Renal pelvis (tissue), 12 donors: ENCODE data around the gene PLPP1. TPM values are rescaled to one million over a fixed set of nuclear protein-coding genes. Genes with fewer than 3 reads are reported as not detected.

Experiments
- DNase-seq: peaks from one replicate; pipeline ENCODE4 v3.0.0-alpha.2; 2013
- long read RNA-seq, 16 experiments: transcript quantifications; one replicate each; lab custom pipeline, GENCODE V29; 2026
- polyA plus RNA-seq, 3 donors: library from polyadenylated mRNA; unstranded; fragments of 120-200 nt; gene quantifications; one replicate each; pipeline ENCODE4 v1.2.1, GENCODE V29; 2013; ENCODE audit not compliant: insufficient read length in 3 of 3

Gene PLPP1
- 10 to 100 TPM; 80.0 to 89.0 (median 84.0) TPM for polyA plus RNA-seq
- long read RNA-seq, donor 1, transcript PLPP1-202 (6 exons, 1,597 nt): major isoform, 57 of 75 reads
- long read RNA-seq, donor 1, partial matches to known transcripts: 6 of 75 reads
- long read RNA-seq, donor 1, other reads (novel, unspliced or antisense): 9 of 75 reads
- long read RNA-seq, donor 2, transcript PLPP1-202 (6 exons, 1,597 nt): major isoform, 54 of 83 reads
- long read RNA-seq, donor 2, partial matches to known transcripts: 5 of 83 reads
- long read RNA-seq, donor 2, other reads (novel, unspliced or antisense): 20 of 83 reads
- long read RNA-seq, donor 3, transcript PLPP1-202 (6 exons, 1,597 nt): major isoform, 59 of 71 reads
- long read RNA-seq, donor 3, partial matches to known transcripts: 0 of 71 reads
- long read RNA-seq, donor 3, other reads (novel, unspliced or antisense): 9 of 71 reads
- long read RNA-seq, donor 4, transcript PLPP1-201 (6 exons, 1,550 nt): minor isoform, 5 of 100 reads
- long read RNA-seq, donor 4, transcript PLPP1-202 (6 exons, 1,597 nt): major isoform, 65 of 100 reads
- long read RNA-seq, donor 4, partial matches to known transcripts: 13 of 100 reads
- long read RNA-seq, donor 4, other reads (novel, unspliced or antisense): 17 of 100 reads
- long read RNA-seq, donor 5, transcript PLPP1-202 (6 exons, 1,597 nt): major isoform, 31 of 39 reads
- long read RNA-seq, donor 5, partial matches to known transcripts: 0 of 39 reads
- long read RNA-seq, donor 5, other reads (novel, unspliced or antisense): 8 of 39 reads
- long read RNA-seq, donor 6, transcript PLPP1-202 (6 exons, 1,597 nt): major isoform, 65 of 86 reads
- long read RNA-seq, donor 6, partial matches to known transcripts: 5 of 86 reads
- long read RNA-seq, donor 6, other reads (novel, unspliced or antisense): 12 of 86 reads
- long read RNA-seq, donor 7, transcript PLPP1-202 (6 exons, 1,597 nt): major isoform, 63 of 92 reads
- long read RNA-seq, donor 7, partial matches to known transcripts: 11 of 92 reads
- long read RNA-seq, donor 7, other reads (novel, unspliced or antisense): 15 of 92 reads
- long read RNA-seq, donor 8, transcript PLPP1-202 (6 exons, 1,597 nt): major isoform, 36 of 42 reads
- long read RNA-seq, donor 8, partial matches to known transcripts: 0 of 42 reads
- long read RNA-seq, donor 8, other reads (novel, unspliced or antisense): 5 of 42 reads
- long read RNA-seq, donor 9, transcript PLPP1-202 (6 exons, 1,597 nt): major isoform, 64 of 86 reads
- long read RNA-seq, donor 9, partial matches to known transcripts: 5 of 86 reads
- long read RNA-seq, donor 9, other reads (novel, unspliced or antisense): 16 of 86 reads
- long read RNA-seq, donor 10, transcript PLPP1-202 (6 exons, 1,597 nt): major isoform, 28 of 45 reads
- long read RNA-seq, donor 10, transcript PLPP1-201 (6 exons, 1,550 nt): minor isoform, 6 of 45 reads
- long read RNA-seq, donor 10, partial matches to known transcripts: 0 of 45 reads
- long read RNA-seq, donor 10, other reads (novel, unspliced or antisense): 11 of 45 reads
- long read RNA-seq, donor 11, transcript PLPP1-202 (6 exons, 1,597 nt): major isoform, 31 of 37 reads
- long read RNA-seq, donor 11, partial matches to known transcripts: 0 of 37 reads
- long read RNA-seq, donor 11, other reads (novel, unspliced or antisense): 6 of 37 reads
- long read RNA-seq, donor 12, transcript PLPP1-202 (6 exons, 1,597 nt): major isoform, 54 of 73 reads
- long read RNA-seq, donor 12, partial matches to known transcripts: 6 of 73 reads
- long read RNA-seq, donor 12, other reads (novel, unspliced or antisense): 10 of 73 reads
- long read RNA-seq, donor 13, transcript PLPP1-202 (6 exons, 1,597 nt): major isoform, 19 of 41 reads
- long read RNA-seq, donor 13, partial matches to known transcripts: 19 of 41 reads
- long read RNA-seq, donor 13, other reads (novel, unspliced or antisense): 0 of 41 reads
- long read RNA-seq, donor 14, transcript PLPP1-201 (6 exons, 1,550 nt): minor isoform, 9 of 115 reads
- long read RNA-seq, donor 14, transcript PLPP1-202 (6 exons, 1,597 nt): major isoform, 60 of 115 reads
- long read RNA-seq, donor 14, partial matches to known transcripts: 24 of 115 reads
- long read RNA-seq, donor 14, other reads (novel, unspliced or antisense): 22 of 115 reads
- long read RNA-seq, donor 15, transcript PLPP1-202 (6 exons, 1,597 nt): major isoform, 82 of 110 reads
- long read RNA-seq, donor 15, partial matches to known transcripts: 10 of 110 reads
- long read RNA-seq, donor 15, other reads (novel, unspliced or antisense): 14 of 110 reads
- long read RNA-seq, donor 16, transcript PLPP1-202 (6 exons, 1,597 nt): major isoform, 55 of 87 reads
- long read RNA-seq, donor 16, partial matches to known transcripts: 29 of 87 reads
- long read RNA-seq, donor 16, other reads (novel, unspliced or antisense): 0 of 87 reads

DNA sequence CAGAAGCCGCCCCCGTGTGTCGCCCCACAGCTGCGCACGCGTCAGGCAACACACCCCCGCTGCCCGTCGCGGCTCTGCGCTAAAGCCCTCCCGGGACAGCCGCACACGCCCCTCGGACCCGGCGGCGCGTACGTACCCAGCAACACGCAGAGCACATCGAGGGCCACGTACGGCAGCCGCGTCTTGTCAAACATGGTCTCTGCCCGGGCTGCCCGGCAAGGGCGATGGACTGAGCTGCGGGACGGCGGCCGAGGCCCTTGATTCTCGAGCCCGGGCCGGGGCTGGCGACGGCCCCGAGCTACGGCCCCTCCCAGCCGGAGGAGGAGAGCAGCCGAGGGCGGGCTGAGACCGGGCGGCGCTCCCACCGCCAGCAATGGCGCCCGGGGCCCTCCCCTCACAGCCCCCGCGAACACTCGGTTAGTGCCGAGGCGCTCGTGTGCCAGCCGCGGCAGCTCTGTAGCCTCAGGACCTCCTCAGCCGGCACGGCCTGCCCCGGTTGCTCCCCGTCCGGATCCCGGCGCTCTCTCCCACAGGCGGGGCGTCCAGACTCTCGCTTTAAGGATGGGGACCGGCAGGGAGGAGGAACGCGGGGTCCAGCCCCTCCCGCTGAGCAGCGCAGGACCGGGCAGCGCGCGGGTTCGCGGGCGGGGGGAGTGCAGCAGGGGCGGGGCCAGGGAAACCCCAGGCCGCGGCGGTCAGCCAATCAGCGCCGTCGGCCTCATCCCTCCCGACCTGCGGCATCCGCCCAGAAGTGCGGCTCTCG, at the start of gene PLPP1:
Gene PLPP1 (minus strand): TSS at position 529 of the 763 bp plus-strand sequence. CDS start 335 bp downstream, at position 194.
- peak; percentile 91 for DNase-seq

DNA sequence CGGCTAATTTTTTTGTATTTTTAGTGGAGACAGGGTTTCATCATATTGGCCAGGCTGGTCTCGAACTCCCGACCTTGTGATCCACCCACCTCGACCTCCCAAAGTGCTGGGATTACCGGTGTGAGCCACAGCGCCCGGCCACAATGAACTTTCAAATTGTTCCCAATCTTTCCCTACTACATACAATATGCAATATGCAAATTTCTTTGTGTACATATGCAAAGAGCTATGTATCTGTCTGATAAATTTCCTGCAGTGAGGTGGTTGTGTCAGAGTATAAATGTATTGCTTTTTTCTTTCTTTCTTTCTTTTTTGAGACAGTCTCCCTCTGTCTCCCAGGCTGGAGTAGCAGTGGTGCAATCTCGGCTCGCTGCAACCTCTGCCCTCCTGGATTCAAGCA, 48.8 kb upstream of the PLPP1 start:
- no peak for DNase-seq

DNA sequence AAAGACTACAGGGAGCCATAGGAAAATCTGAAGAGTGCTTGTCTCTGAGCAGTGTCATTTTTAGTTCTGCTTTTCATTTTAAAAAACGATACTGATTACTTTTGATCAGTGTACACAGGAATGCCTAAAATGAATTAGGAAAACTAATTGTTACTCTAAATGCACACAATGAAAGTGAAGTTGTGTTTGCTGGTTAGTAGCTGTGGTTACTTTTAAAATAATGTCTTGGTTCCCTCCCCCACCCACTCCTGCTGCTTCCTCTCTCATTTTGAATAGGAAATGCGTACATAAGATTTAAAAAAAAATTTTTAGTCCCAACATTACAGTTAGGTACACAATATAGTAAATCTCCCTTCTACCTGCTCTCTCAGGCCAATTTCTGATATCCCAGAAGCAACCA, 47.5 kb upstream of the PLPP1 start:
- no peak for DNase-seq

DNA sequence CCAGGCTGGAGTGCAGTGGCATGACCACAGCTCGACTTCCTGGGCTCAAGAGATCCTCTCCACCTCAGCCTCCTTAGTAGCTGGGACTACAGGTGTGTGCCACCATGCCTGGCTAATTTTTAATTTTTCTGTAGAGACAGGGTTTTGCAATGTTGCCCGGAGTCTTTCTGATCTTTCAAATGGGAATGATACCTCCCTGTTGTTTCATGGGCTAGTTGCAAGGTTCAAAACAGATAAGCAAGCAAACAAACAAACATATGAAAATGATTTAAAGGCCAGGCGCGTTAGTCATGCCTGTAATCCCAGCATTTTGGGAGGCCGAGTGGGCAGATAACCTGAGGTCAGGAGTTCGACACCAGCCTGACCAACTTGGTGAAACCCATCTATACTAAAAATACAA, 45.3 kb upstream of the PLPP1 start:
- no peak for DNase-seq

DNA sequence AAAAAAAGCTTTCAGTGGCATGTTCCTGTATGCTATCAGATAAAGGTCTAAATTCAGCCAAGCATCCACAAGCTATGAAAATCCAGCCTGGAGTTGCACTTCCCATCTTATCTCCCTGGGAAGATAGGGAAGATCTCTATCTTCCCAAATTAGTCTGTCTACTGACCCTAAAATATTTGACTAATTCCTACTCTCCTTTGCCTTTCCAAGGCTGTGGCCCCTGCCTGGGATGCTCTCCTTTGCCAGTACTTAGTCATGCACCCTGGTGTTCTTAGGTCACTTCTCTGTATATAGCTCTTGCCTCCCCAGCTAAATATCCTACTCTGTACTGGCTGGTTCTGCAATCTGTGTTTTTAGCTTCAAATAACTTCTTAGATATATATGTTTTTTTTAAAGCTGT, 44.0 kb upstream of the PLPP1 start:
- DNase-seq: no peak

DNA sequence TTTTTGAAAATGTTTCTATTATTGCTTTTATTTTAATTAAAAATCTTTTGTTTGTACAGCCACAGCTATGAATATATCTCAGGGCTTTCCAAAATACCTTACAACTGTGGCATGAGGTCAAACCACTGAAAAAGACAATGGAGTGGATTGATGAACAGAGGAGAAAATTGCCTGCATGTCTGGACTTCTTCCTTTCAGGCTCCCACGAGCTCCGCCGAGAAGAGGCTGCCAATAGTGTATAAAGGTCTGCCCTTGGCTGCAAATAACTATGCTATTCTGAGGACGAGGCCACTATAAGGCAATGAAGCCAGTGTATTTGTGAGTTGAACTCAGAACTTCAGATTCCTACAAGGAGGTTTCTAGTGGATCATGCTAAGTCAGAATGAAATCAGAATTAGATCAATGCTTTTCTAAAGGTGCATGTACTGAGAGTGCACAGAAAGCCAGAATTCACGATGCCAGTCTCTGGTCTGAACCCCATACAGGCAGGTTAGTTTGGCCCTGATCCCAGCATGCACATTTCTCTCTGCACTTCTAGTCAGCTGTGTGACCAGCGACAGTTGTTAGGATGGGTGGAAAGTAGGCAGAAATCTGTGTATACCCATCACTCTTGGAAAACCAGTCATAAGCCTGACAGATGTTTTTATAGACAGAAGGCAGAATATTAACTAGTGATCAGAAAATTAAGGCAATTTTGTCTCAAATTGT, 42.7 kb upstream of the PLPP1 start:
- DNase-seq: no peak

DNA sequence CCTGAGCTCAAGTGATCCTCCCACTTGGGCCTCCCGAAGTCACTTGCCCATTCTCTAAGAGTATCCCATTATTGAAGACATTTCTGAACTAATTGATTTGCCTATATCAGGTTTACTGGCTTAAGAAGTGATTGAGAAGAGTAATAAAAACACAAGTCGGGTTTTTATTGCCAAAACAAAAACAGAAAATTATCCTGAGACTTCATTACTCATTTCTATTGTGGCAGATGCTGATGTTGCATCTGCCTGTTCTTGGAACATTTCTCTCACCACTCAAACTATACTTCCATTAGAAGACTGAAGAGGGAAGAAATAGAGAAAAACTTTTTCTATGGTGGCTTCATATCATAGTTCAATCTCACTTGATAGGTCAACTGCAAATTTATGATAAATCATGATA, 41.9 kb upstream of the PLPP1 start:
- DNase-seq: no peak

DNA sequence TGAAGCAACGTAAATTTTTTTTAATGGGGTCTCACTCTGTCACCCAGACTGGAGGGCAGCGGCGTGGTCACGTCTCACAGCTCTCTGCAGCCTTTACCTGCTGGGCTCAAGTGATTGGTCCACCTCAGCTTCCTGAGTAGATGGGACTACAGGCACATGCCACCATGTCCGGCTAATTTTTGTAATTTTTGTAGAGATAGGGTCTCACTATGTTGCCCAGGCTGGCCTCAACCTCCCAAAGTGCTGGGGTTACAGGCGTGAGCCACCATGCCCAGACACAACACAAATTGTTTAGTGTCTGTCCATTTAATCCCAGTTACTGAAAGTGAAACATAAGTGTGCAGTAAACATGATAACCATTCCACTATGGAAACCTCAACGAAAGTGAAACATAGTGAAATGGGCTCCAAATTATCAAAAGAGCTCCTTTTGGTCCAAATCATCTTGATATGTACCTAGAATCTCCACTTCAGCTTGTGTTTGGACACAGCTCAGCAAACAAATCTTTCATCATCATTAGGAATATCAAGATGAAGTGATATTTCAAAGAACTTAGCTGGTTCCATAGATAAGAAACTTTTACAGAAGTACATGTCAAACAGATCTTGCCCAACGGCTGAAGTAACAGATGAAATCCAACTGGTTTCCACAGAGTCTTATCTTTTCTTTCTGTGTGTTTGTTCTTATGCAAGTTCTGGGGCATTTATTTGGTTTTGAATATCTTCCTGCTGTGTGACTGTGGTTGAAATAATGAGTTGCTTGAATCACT, 41.2 kb upstream of the PLPP1 start:
- DNase-seq: no peak

DNA sequence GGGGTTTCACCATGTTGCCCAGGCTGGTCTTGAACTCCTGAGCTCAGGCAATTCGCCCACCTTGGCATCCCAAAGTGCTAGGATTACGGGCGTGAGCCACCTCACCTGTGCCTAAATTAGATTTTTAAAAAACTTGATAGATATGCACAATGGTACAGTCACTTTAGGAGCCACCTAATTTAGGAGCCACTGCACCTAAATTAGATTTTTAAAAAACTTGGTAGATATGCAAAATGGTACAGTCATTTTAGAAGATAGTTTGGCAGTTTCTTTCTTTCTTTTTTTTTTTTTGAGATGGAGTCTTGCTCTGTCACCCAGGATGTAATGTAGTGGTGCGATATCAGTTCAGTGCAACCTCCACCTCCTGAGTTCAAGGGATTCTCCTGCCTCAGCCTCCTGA, 37.8 kb upstream of the PLPP1 start:
- DNase-seq: no peak

DNA sequence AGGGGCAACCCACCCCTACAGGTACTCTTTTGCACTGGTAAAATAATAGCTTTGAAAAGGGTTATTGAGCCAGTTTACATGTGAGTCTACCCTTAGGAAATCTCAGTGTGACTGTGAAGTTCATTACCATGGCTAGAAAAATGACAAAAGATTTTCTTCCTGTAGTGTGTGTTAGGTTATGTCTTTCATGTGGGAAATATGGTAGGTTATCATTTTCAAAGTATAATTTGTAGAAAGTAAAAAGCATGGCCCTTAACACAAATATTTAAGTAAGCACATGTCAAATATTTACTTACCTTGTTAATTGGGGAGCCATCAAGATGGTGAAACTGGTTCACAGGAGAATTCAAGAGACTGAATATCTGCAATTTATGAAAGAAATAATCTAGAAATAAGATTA, 37.3 kb upstream of the PLPP1 start:
- no peak for DNase-seq

DNA sequence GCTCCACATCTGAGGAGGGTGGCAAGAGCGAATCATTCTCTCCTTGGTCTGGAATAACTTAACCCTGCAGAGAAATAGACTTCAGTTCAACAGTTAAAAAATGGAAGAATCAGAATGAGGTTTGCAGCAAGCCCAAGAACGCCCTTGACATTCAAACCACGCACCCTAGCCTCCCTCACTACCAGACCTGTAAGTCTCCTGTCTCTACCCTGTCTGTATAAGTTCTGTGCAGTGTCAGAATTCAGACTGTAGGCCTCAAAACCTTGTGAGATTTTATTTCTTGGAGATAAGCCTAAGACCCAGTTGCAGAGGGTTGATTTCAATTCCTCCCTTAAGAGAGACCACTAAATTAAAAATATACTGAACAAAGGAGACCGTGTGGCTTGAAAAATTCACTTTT, 35.8 kb upstream of the PLPP1 start:
- no peak for DNase-seq

DNA sequence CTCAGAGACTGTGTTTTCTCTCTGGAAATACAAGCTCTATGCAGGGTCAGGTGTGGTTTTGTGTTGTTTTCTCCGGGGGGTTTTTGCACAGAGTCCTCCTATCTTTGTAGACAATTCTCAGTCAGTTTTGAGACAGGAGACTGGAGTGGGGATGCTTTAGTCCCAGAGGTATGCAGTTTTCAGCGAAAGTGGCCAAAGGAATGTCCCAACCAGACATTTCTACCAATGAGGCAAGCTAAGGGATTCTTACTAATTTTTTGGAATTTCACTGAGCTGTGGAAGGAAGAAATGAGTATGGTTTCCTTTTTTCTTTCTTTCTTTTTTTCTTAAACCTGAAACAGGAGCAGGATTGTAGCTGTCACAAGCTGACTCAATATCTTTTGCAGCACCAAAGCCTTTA, 35.3 kb upstream of the PLPP1 start:
- DNase-seq: no peak

DNA sequence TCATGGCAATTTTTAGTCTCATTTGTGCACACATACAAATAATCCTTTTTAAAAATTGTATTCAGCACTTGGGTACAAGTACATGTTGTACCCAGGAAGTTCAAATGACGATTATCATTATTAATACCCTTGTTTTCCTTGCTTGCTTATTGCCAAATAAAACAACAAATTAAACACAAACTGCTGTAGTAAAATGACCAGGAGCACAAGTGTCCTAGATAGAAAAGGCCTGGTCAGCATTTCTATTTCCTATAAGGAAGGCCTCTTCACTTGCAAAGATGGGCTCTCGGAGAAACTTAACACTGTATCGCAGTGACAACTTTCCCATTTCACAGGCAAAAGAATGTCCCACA, 34.7 kb upstream of the PLPP1 start:
- DNase-seq: no peak

DNA sequence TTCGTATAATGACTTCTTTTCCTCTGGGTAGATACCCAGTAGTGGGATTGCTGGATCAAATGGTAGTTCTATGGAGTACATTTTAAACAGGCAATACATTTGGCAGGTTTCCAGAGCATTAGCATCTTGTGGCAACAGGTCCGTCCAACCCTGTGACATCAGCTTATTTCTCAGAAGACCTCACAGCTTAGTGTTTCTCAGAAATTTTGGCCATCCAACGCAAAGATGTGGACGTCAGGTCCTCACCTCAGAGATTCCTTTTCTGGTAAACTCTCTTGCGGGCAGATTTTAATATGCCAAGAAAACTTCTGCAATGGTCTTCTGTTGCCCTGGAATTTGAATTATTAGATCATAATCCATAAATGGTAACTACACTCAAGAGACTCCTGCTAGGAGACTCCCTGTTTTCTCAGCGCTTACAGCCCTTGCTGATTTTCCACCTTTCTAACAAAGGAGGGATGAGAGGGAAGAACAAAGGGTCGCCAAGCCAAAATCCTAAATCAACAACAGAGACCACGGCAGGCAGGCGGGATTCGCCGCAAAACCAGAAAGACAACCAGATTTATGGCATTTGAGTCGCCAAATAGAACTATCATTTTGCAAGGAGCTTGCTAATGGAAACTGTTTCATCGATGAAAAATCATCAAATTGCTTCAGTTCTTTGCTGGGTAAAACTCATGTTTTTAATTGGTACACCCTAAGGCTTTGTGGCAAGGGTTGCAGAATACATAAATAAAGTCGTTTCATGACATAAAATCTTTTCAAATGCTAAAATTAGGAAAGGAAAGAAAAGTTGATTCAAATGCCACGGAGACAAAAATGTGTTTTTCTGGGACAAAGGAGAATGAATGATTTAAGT, 34.1 kb upstream of the PLPP1 start:
- no peak for DNase-seq

DNA sequence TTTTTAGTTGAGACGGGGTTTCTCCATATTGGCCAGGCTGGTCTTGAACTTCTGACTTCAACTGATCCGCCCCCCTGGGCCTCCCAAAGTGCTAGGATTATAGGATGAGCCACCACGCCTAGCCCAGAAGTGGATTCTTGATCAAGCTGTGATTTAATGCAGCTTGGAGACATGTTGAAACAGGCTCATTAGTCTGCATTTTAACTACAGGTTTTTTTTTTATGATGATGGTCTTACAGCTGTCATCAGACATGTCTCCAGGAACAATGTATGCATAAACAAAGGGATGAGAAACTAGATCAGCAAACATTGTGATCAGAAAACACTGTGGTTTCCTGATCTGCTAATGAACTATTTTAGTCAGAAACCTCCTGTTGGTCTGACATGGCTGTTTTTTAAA, 30.0 kb upstream of the PLPP1 start:
- DNase-seq: no peak

DNA sequence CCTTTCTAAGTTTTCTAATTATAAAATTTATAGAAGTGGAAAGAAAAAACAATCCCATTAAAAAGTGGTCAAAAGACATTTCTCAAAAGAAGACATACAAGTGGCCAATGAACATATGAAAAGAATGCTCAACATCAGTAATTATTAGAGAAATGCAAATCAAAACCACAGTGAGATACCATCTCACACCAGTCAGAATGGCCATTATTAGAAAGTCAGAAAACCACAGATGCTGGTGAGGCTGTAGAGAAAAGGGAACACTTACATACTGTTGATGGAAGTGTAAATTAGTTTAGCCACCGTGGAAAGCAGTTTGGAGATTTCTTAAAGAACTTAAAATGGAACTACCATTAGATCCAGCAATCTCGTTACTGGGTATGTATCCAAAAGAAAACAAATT, 23.7 kb upstream of the PLPP1 start:
- no peak for DNase-seq
